NCI-H345 (cell line): ENCODE measurements around the gene CDK9.
A peak's percentile ranks its signal among the peaks of the same experiment; 100 is the strongest.

Experiments
- DNase-seq: peaks from one replicate; lab custom pipeline; 2025; lab: John Stamatoyannopoulos, UW

CDK9 gene

DNA sequence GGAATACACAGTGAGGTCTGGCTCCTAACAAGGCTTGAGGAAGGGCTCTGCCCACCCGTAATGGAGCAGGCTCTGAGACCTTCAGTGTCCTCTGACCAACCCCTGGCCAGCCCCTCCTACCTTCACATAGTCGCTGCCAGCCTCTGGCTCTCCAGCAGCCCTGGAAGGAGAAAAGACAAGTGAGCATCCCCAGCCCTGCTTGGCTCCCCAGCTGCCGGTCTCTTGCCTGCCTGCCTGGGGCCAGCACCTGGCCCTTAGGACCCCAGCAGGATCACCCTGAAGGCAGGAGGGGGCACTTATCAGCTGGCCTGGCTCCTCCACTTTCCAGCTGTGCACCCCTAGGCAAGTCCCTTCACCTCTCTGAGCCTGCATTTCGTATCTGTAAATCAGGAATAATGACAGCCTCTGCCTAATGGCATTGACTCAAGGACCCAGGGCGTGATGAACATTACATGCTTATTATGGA is 24.3 kb upstream of the CDK9 start:
- no peak for DNase-seq

DNA sequence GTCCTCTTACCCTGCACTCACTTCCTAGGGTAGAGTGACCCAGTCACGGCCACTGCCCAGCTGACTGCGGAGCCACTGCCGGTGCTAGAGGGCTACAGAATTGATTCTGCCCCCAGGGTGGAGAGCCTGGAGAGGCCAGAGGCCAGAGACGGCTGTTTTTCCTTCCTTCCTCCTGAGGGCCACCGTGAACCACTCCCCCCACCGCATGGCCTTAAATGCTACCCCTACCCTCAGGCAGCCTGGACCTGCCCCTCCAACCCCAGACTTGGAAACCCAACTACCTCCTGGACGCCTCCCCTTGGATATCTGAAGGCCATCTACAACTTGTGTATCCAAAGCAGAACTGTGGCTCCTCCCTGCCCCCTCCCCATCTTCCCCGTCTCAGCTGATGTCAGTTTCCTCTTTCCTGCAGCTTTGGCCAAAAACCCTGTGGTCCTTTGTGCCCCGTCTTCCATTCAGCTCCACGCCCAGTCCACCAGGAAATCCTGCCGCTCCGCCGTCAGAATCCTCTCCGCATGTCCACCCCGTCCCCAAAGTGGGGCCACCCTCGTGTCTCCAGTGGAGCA is 23.6 kb upstream of the CDK9 start:
- DNase-seq: no peak

- DNase-seq: no peak
These were observed 21.9 kb upstream of the CDK9 start for GRCh38 chr9:127763918-127764384.

DNA sequence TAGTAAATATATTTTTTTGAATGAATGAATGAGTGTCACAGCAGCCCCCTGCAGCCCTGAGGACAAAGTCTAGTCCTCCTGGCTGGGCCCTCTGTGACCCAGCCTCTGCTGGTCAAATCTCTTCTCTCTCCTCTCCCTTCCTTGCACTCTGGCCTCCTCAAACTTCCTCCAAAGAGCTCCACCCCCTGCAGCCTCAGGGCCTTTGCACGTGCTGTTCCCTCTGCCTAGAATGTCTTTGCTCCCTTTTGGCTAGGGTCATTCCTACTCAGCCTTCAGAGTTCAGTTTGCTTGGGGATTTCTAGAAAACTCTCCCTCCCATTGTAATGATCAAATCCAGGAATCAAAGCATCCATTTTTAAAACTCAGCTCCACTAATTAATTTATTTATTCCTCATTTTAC is 20.4 kb upstream of the CDK9 start:
- no peak for DNase-seq

DNA sequence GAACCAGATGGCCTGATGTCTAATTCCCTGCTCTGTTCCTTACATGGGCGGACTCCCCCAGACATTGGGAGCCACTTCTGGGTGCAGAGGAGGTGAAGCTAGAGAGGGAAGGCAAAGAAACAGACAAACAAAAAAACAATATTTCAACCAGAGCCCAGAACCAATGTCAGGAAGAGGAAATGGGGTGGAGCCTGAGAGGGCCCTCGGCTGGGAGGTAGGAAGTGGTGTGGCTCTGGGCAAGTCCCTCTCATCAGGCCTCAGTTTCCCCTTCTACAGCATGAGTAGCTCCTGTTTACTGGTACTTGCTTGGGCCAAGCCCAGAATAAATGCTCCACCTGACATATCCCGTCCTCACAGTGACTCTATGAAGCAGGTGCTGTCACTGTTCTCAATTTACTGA is 18.4 kb upstream of the CDK9 start:
- no peak for DNase-seq

DNA sequence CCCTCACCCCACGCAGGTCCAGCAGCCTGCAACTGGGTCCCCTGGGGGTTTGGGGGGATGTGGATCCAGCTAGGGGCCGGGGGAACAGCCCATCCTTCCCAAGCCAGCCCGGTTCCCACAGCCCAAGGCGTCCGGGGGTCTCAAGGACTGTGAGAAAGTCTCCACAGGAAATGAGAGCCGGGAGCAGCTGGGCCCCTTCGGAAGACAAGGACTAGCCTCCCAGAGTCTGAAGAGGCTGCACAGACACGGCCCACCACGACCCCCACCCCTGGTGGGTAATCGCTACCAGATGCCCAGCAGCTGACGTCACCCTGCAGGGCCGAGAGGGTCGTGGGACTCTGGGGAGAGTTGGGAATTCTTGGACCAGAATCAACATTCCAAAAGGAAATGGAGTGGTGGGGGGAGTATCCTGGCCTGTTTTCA is 17.9 kb upstream of the CDK9 start:
- no peak for DNase-seq

- no peak for DNase-seq
These were observed 17.1 kb upstream of the CDK9 start for GRCh38 chr9:127768698-127769097.

DNA sequence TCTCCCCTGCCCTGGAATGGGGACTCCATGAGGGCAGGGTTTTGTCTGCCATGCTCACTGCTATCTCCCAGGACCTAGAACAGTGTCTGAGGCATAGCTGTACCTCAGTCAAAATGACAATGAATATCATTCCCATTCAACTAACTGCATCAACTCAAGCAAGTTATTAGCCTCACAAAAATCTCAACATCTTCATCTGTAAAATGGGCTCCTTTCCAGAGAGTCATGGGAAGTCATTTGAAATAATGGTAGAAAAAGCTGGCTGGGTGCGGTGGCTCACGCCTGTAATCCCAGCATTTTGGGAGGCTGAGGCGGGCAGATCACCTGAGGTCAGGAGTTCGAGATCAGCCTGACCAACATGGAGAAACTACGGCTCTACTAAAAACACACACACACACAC is 16.7 kb upstream of the CDK9 start:
- no peak for DNase-seq

DNA sequence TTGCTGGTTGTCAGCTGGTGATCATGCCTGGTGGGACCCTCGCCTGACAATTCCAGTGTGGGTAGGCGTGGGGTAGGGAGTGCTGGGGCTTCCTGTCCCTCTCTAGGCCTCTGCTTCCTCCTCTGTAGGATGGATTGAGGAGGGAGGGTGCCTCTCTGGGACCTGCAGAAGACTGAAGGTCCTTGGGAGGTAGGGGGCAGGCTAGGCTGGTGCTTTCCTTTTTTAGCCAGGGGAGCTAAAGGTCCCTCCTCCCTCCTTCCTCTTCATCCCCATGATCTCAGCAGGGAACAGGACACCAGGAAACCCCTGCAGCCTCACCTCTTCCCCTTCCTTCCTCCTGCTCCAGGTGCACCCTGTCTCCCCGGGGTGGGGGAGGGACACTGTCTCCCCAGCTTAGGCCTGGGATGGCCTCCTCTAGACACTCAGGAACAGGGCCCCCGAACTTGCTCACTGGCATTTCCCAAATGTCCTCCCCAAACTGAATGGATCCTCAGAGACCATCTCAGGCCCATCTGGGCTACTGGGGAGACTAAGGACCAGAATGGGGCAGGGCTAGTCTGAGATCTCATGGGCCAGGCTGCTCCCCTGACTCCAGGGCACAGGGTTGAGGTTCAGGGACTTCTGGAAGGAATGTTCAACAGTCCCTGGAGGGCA is 15.8 kb upstream of the CDK9 start:
- no peak for DNase-seq

DNA sequence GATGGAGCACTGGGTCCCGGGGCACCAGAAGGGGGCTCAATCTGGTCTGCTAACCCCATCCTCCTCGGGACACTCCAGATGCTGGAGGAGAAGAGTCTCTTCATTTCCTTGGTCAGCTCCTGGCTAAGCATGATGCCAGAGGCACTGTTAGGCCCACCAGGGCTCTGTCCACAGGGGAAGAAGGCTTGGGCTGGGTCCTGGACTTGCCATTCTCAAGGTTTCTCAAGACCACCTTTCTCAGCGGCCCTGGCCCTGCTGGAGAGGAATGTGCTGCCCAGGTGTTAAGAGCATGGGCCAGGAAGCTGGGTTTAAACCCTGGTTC is 15.3 kb upstream of the CDK9 start:
- DNase-seq: no peak

- peak; percentile 98 for DNase-seq
These were observed 14.8 kb upstream of the CDK9 start for GRCh38 chr9:127770905-127771569.

DNA sequence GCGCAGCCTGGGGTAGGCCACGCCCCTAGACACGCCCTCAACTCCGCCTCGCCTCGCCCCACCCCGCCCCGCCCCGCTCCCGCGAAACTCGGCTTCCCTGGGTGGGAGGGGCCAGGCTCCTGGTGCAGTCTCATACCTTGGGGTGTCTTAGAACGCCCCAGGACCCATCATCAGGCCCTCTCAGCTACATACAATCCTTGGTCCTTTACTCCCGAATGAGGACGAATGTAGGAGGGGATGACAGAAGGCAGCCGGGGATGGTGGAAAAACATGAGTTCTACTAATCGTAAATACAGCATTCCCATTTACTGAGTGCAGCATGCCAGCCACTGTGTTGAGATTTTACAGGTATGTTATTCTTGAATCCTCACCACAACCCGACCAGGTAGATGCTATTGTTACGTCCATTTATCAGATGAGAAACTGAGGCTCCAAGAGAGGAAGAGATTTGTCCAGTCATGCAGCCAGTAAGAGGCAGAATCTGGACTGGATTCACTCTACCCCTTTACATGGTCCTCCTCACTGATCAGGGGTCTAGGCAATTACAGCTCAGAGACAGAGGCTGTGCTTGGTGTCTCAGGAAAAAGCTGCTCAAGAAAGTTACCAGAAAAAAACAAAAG is 14.2 kb upstream of the CDK9 start:
- DNase-seq: no peak

- no peak for DNase-seq
These were observed 13.2 kb upstream of the CDK9 start for GRCh38 chr9:127772603-127773002.

- no peak for DNase-seq
These were observed 12.6 kb upstream of the CDK9 start for GRCh38 chr9:127773272-127773671.

DNA sequence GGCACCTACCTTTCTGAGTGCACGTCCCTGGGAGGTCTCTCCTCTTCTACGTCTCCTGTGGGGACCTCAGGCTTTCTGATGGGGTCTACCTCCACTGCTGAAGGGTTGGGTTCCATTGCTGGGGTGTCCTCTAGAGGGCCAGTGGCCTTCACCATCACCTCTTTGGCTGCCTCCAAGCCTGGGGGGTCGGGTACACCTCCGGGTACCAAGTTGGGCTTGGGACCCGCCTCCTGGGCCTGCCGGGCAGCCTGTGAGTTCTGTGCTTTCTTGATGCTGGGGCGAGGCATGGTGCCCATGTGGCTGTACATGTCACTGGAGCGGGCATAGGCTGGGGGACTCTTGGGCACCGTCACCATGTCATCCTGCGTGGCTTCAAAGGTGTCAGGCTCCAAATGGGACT is 11.9 kb upstream of the CDK9 start:
- no peak for DNase-seq

GRCh38 chr9:127776195-127776923 is 9.5 kb upstream of the CDK9 start:
- DNase-seq: no peak

DNA sequence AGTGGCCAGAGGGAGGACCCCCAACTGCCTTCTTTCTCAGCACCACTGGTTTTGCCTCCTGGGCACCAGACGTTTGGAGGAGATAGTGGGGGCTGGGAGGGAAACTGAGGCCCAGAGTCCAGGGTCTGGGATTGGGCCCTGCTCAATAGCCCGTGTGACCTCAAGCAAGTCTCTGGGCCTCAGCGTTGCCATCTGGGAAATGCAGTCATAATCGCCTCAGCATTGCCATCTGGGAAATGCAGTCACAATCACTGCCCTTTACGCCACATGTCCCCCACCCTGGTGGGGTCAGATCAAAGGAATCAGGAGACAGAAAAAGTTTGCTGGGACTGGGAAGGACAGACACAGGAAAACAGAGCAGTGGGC is 8.9 kb upstream of the CDK9 start:
- no peak for DNase-seq

DNA sequence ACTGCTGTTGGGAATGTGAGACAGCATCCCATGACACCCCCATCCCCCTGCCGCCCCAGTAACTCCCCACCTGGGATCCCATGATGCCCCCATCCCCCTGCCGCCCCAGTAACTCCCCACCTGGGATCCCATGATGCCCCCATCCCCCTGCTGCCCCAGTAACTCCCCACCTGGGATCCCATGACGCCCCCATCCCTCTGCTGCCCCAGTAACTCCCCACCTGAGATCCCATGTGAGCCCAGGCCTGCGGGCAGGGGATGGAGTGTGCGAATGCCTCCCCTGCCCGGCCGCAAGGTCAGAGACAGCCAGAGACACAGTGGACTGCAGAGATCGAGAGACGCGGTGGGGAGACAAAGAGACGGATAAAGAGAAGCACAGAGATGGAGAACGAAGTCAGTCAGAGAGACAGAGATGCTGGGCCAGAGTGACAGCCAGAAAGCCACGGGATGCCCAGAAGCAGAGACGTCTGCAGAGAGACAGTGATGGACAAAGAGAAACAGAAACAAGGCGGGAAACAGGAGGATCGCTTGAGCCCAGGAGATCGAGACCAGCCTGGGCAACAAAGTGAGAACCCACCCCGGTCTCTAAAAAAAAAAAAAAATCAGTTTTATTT is 8.4 kb upstream of the CDK9 start:
- DNase-seq: no peak

GRCh38 chr9:127778280-127779135 is 7.3 kb upstream of the CDK9 start, which contains the start of gene SH2D3C:
SH2D3C (minus strand) TSS chr9:127778666; CDS start chr9:127778627, 39 bp downstream.
- DNase-seq: no peak

DNA sequence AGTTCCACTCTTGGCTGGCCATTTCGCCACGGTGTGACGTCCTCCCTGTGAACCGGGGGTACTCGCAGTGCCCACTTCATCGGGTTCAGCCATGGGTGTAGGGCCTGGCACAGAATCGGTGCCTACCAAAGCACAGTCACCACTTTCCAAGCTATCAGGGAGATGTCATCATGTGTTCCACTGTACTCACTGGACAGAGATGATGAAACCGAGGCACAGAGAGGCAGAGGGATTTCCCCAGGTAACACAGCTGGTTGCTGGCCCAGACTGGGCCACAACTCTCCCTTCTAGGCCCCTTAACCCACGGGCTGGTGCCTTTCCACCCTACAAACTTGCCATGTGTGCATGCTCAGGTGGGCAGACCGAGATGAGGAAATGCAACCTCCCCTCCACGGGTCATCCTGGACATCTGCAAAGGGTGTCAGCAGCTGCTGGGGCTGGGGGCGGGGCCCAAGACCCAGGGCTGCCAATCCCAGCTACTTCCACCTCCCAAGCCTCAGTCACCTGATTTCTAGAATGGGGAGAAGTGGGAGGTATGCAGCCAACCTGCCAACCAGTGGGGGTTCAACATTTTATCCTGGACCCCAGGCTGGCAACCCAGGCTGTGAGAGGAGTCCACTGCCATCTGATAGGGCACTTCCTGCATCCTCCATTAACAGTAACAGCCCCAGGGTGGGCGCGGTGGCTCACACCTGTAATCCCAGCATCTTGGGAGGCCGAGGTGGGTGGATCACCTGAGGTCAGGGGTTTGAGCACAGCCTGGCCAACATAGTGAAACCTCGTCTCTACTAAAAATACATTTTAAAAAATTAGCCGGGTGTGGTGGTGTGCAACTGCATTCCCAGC is 6.5 kb upstream of the CDK9 start:
- no peak for DNase-seq
